HG03060 (cell line): Measurements from ENCODE around the gene CDK15.
A peak's percentile ranks its signal among the peaks of the same experiment; 100 is the strongest.
"Not testable (repeated sequence)": the region's sequence is repeated elsewhere in the genome, so short reads cannot be mapped to it uniquely, and the experiment has no call there.

Experiments used
- ATAC-seq: cut with Tn5 transposase; IDR thresholded peaks from one replicate; pipeline ENCODE4 v1.9.1; 2021; ENCODE audit warnings: low read depth, moderate number of reproducible peaks; ENCODE audit not compliant: unreplicated experiment

Gene CDK15

DNA sequence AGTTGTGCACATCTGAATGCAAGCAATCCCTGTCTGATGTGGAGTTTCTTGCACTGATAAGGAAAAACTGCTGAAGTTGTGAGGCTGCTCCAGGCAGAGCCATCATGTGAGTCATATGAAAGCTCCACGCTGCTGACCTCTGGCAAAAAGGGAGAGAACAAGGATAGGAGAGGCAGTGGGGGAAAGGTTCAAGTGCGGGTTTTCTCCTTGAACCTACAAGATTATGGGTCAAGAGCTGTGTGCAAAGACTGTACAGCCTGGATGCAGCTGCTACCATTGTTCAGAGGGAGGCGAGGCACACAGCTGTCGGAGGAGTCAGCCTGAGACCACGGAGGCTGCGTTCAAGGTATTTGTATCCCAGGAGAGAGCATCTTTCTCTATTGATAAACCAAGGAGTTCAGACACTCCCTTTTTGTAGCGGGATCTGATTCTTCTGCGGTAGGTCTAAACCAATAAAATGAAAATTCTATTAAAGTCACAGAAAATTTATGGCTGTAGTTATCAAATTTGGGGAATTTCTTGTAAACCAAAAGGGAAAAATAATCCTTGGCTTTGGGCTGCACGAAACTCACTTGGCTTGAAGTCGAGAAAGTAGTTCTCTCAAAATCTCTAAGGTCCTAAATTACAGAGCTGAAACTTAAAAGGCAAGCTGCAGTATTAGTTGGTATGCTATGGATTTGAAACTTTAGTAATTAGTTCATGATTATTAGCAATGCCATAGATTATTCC lies at the start of gene CDK15:
CDK15 (plus strand) TSS at position 96 of the 729 bp plus-strand sequence; CDS start at position 224, 128 bp downstream.
- ATAC-seq, result no peak

DNA sequence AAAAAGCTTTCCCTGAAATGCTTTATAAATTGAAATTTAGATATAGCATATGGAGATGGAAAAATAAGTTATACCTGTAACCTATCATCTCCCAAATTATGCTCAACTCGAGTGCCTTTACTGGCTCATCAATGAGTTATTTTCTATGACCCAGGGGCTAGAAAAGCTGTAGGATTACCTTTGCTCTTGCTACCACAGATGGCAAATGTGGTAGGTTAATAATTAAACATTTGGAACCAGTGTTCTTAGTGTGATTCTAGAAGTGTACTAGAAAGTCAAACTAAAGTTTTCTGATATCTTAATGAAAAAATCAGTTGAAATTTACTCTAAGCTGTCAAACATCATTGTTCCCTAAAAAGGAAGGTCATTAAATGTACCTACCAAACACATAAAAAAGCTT lies 48.1 kb upstream of the CDK15 start:
- no peak for ATAC-seq

DNA sequence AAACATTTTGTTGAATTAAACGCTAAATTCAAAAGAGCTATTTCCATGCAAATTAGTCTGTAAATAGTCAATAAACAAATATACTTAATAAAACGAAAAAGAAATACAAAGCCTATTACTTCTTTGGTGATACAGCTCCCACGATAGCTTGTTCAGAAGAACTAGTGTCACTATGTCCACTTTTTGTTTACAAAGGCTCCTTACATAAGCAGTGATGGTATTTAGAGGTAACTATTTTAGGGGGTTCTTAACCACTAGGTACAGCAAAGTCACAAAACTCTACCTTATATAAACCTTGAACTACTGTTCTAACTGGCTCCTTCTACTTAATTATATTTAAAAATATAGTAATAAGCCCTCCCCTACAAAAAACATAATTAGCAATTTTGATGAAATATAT lies 47.5 kb upstream of the CDK15 start:
- ATAC-seq, result no peak

DNA sequence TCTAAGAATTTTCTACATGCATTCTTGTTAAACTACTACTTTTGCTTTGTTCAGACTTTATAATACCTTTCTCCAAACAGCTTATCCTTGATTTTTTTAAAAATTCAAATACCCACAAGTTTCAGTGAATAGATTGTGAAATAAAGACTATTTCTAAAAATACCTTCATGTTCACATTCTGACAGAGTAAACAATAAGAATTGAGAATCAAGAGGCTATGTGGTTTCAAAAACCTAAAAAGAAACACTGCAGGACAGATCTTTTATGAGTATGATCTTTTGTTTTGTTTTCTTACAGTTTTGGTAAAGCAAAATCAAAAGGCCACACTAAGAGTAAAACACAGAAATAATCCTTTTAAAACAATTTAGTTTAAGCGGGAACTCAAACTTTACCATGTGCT lies 46.8 kb upstream of the CDK15 start:
- no peak for ATAC-seq

DNA sequence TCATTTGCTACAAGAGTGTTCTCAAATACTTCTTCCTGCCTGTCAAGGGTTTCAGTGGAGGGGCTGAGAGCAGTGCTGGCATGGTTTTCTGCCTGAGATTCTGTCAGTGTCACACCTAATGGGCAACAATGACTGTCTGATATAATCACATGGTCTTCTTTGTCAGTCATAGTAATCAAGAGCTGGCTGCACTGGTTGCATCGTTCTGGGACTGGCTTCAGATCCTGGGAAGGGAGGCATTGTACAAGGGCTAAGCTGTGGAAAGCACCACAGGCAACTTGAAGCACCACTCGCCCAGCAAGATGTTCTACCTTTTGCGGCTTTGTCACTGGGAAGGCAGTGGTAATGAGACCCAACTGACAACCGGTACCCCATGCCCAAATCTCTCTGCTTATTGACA lies 45.2 kb upstream of the CDK15 start:
- no peak for ATAC-seq

DNA sequence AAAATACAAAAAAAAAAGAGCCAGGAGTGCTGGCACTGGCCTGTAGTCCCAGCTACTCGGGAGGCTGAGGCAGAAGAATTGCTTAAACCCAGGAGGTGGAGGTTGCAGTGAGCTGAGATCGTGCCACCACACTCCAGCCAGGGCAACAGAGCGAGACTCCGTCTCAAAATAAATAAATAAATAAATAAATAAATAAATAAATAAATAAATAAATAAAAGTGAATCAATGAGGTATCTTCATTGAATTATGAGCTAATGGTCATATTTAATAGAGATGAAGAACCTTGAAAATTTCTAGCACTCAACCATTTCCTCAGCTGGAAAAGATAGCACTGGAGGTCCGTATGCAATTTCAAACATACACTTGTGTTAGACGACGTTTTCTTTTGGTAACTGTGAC lies 41.9 kb upstream of the CDK15 start:
- not testable (repeated sequence) for ATAC-seq

DNA sequence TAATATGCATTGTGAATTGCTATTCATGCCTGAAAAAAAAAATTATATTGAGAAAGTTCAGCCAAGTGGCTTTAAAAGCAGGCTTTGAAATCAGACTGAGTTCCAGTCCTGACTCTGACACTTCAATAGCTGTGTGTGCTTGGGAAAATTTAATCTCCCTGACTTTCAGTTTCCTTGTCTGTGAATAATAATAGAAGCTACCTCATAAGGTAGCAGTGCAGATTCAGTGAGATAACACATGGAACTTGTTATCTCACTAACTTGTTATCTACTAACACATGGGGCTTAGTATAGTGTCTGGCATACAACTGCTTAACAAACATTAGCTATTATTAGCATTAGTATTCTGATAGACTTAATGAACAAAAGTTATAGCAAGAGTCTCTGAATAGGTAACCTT lies 40.5 kb upstream of the CDK15 start:
- no peak for ATAC-seq

DNA sequence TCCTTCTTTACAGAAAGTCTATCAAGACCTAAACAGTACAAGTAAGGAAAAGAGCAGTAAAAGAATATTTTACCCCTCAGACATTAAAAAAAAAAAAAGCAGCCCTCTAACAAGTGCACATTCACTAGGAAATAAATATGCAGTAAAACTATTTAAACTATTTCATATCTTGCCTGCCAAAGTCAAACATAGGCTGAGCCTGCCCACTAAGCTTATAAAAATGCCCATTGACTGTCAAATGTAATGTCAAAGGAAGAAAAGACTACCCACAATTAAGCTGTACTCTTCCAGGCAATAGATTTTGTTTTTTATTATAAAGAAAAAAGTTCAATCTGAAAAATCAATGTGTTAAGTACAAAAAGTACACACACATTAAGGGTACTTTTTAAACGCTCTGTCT lies 37.4 kb upstream of the CDK15 start:
- ATAC-seq, result no peak

DNA sequence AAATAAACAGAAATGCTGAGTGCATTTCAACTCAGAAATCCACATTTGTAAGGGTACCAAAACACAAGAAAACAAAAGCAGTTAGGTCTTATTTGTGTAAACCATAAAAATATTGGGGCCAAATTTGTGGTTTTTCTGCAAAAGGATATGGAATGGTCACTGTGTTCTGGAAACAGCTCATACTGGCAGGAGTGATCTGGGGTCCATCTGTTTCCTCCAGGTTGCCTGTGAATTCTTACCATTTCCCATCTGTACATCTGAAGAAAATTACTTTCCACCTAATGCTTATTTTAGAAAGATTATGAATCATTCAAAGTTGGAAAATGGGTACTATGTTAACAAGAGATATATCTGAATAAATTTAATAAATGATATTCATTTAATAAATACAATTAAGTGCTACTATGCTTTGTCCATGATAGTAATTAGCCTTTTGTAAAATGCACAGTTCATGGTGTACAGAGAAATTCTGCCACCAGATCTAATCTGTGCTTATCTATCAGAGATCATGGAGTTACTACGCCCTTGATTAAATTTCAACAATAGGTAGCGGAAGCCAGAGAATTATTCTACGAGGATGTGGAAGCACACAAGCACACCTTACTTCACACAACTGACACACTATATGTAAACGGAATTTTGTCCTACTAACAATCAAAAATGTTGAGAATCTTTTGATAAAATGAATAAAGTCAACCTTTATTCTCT lies 36.5 kb upstream of the CDK15 start:
- no peak for ATAC-seq

DNA sequence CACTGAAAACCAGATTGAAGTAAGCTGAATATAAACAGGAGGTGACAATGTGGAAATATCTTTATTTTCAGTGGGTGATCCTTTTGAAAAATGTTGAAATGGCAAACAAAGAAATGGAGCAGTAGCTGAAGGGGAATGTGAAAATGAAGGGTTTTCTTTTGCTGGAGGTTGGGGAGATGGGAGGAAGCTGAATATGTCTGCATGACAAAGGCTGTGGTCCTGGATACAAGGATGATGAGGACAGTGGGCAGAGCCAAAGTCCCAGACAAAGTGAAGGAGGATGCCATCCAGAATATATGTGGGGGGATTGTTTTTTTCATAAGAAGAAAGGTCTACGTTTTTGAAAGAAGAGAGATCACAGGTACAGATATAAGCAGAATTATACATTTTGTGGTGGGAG lies 32.3 kb upstream of the CDK15 start:
- ATAC-seq, result no peak

DNA sequence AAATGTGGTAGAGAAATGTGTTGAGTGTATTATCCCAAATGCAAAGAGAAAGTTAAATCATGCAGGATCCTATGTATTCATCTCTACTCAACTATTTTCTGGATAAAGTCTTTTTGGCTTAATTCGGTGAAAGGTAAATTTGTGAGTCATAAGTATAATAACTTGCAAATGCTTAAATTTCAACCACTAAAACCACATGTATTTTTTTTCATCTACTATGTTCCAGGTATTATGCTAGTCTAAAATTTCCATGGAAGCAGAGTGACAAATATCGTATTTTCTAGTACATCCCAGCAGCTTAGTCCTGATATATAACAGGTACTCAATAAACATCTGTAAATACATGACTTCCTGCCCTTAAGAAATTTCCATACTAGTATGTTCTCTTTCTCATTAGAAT lies 31.8 kb upstream of the CDK15 start:
- ATAC-seq, result no peak

DNA sequence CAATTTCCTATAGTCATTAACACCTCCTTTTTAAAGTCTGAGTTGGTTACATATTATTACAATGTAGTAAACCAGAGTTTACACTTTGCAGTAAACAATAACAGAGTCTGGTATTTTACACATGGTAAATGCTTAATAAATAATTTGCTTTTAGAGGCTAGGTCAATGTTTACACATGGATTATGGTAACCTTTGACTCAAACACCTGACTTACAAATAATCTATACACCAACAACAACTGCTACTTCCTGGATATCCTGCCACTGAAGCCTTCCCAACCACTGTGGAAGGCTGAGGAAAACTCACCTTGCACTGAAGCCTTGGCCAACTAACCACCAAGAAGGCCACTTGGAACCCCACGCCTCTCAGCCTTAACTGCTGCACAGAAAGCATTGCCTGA lies 31.0 kb upstream of the CDK15 start:
- ATAC-seq, result no peak

DNA sequence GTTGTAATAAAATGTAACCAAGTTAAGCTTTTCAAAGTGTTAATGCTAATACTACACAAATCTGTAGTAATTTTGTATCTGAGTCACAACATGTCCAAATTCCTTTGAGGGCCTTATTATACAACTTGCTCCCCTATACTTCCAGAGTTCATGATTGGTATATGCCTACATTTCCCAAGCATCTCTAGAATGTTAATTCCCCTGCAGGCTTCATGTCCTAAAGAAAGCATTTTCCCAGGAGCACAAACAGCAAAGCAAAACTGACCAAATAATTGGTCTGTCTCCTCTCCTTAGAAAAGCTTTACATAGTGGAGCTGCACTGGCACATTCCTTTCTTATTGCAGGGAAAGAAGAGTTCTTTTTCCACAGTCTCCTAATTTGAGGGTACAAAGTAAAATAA lies 29.3 kb upstream of the CDK15 start:
- ATAC-seq, result no peak

DNA sequence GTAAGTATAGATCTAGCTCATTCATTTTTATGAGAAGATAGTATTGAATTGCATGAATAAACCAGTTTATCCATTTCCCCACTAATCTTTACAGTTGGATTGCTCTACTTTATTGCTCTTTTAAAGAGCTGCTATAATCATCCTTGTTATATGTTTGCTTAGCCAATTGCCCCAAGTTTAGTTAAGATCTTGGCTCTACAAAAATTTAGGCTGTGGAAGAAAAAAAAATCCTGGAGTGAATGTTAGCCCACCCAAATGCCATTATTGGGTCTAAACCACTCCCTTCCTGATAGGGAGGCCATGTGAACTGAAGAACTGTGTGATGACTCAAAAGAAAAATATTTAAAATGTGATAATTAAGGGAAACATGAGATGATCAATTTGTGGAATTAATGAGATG lies 28.5 kb upstream of the CDK15 start:
- ATAC-seq, result no peak

DNA sequence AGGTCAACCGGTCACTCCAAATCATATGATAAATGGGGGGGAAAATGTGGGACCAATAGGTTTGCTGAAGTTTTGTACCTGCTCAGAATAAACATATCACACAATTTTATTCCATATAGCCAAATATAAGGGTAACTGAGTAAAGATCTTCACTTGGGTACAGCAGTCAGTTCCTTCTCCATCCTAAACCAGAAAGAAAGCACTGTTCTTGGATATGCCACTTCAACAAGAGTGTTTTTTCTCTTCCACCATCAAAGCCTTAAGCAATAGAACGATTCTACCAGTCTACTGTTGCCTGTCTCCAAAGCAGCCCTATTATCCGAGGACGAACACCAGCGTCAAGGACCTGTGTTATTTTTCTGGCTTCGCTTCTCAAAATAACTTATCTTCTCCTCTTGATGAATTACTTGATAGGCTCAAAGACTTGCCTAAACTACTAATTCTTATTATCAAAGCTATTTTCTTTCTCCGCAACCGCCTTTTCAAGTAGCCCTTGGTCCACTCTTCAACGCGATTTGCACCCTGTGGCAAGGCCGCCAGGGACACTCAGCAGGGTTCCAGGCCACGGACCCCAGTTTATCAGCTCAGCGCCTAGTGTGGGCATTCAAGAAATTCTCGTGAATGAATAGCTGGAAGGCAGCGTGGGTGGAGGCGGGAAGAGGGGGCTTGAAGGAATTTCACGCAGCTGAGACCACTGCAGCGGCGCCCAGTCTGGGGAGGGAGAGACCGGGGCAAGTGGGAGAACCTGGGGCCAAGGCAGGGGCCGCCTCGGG lies 26.2 kb upstream of the CDK15 start:
- ATAC-seq, result no peak

DNA sequence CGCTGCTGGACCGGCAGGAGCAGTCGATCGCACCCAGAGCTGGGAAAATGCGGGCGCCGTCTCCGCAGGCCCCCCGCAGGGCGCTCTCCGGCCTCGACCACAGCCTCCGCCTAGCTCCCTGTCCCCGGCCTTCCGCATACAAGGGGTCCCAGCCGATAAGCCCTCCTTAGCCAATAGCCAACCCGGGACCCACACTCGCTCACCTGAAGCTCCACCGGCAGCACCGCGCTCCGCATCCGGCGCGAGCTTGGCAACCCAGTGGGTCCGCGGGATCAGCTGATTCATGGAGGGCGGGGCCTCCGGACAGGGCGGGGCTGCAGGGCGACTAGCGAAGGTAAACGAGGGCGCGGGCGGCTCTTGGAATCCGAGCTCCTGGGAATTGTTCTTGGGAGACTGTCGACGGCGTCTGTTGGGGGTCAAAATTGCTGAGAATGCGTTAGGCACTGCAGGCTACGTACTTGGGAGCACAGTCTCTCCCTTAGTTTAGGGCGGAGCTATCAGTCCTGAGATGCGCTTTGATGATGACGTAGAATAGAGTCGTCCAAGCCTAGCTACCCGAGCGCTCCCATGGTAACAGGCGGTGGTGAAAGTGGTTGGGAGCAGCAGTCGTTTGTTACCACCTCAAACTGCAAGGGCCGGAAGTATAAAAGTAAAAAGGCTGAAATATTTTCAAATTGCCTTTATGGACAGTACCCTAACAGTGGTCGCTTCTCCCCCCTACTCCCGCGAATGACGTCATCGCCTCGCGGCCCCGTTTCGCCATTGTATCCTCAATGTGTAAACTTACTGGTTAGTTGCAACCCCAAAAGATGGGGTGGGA lies 25.5 kb upstream of the CDK15 start, which contains the start of gene ALS2:
ALS2 (minus strand) TSS at position 260 of the 820 bp plus-strand sequence. CDS start 12,048 bp downstream, outside the sequence.
- ATAC-seq, result peak; percentile 90

DNA sequence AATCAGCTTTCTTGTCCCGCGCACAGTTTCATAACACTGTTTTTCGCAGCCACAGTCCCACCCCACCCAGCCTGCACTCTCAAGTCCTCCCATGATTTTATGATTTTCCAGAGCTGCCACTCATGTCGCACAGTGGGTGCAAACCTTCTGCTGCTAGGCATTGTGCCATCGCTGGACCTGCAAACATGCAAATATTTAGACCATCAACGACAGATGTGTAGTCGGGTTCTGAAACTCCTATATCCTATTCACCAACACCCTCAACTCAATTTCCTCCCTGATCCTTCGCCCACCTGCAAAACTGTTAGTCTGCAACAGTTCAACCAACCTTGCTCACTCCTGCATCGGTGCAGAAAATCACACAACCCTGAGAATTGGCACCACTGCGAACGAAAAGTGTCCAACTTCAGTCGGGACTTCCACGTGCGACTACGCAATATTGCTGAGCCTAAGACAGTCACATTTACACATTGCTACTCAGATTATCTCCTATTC lies 24.7 kb upstream of the CDK15 start:
- no peak for ATAC-seq

DNA sequence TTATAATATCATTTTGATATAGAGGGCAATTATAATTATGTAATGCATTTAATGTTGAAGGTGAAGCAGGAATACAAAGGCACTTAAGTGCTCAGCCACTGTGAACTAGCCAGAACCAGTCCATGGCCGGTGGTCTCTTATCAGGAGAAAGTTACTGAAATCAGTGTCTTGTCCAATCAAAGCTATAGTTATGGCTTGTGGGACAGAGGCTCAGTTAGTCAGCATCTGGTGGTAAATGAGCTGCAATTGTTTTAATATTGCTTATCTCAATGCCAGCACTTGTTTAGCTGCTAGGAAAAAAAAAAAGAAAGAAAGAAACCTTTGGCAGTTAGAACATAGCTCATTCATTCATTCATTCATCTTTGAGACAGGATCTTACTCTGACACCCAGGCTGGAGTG lies 21.8 kb upstream of the CDK15 start:
- ATAC-seq, result no peak

DNA sequence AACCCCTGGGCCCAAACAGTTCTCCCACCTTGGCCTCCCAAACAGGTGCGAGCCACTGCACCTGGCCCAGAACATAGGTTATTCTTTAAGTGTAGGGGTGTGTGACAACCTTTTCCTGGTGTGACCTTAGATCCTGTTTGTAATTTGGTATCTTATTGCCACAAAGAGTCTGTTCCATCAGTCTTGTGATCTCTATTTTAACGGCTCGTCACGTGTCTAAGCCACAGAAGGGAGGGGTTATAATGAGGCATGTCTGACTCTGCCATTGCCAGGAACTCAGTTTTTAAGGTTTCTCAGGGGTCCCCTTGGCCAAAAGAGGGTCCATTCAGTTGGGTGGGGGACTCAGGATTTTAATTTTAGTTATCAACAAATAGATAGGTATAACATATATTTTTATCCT lies 21.2 kb upstream of the CDK15 start:
- ATAC-seq, result no peak

DNA sequence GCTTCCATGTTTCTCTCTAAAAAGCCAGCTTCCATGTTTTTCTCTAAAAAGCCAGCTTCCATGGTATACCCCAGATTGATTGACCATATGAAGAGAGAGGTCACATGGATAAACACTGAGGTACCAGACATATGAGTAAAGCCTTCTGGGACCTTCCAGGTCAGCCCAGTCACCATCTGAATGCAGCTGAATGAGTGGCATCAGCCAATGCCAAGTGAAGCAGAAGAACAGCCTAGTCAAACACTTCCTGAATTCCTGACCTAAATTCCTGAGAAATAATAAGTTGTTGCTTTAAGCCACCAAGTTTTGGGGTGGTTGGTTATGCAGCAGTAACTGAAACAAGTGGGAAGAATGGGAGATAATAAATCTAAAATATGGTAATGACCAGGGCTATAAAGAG lies 19.9 kb upstream of the CDK15 start:
- ATAC-seq, result no peak
